ENCODE measurements around the gene OR4N2. TPM values are rescaled to one million over a fixed set of nuclear protein-coding genes. Genes with fewer than 3 reads are reported as not detected.
"Not testable (repeated sequence)": the region's sequence is repeated elsewhere in the genome, so short reads cannot be mapped to it uniquely, and the experiment has no call there.

Gene OR4N2, protein sequence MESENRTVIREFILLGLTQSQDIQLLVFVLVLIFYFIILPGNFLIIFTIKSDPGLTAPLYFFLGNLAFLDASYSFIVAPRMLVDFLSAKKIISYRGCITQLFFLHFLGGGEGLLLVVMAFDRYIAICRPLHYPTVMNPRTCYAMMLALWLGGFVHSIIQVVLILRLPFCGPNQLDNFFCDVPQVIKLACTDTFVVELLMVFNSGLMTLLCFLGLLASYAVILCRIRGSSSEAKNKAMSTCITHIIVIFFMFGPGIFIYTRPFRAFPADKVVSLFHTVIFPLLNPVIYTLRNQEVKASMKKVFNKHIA
- total RNA-seq (ENCODE audit: unreplicated experiment) = not detected
- long read RNA-seq = 0 reads

- H3K4me3 Mint-ChIP-seq (ENCODE audit: unreplicated experiment); H3K27ac Mint-ChIP-seq (ENCODE audit: unreplicated experiment); H3K4me1 Mint-ChIP-seq (ENCODE audit: low read depth, unreplicated experiment); DNase-seq; H3K36me3 Mint-ChIP-seq (ENCODE audit: unreplicated experiment); H3K27me3 Mint-ChIP-seq (ENCODE audit: unreplicated experiment): not testable (repeated sequence)
- peaks cover 25% of the 10 kb centered on the region for H3K9me3 Mint-ChIP-seq (ENCODE audit: unreplicated experiment)
These were observed at the start of gene OR4N2 for GRCh38 chr14:19803470-19803869. Gene OR4N2 (plus strand): TSS chr14:19803770. CDS start chr14:19827449, 23,679 bp downstream.

DNA sequence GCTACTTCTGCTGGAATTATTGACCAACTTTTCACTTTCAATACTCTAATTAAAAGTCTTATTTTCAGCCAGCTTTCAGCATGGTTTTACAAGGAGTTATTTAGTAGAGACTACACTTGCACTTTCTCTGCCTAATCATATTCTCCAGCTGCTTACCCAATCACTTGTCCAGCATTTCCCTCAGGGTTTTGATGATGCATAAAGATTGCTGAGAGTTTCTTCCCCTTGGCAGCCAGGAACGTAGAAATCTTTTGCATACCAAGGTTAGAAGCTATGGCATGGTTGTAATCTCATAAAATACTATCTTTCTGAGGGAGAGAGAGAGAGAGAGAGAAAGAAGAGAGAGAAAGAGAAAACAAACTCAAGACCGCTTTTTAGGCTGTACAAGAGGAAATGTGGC, 49.4 kb upstream of the OR4N2 start:
- Mint-ChIP-seq H3K9me3 (ENCODE audit: unreplicated experiment) (peaks cover 7% of the 10 kb centered on the region), H3K4me3 (ENCODE audit: unreplicated experiment) (no peak overlapping the region), H3K36me3 (ENCODE audit: unreplicated experiment) (no peaks in the 10 kb centered on the region), H3K4me1 (ENCODE audit: low read depth, unreplicated experiment) (no peaks in the 10 kb centered on the region), H3K27ac (ENCODE audit: unreplicated experiment) (no peak overlapping the region), H3K27me3 (ENCODE audit: unreplicated experiment) (peaks cover 4% of the 10 kb centered on the region)
- DNase-seq = no peak
- TF ChIP-seq, protein P1, sequence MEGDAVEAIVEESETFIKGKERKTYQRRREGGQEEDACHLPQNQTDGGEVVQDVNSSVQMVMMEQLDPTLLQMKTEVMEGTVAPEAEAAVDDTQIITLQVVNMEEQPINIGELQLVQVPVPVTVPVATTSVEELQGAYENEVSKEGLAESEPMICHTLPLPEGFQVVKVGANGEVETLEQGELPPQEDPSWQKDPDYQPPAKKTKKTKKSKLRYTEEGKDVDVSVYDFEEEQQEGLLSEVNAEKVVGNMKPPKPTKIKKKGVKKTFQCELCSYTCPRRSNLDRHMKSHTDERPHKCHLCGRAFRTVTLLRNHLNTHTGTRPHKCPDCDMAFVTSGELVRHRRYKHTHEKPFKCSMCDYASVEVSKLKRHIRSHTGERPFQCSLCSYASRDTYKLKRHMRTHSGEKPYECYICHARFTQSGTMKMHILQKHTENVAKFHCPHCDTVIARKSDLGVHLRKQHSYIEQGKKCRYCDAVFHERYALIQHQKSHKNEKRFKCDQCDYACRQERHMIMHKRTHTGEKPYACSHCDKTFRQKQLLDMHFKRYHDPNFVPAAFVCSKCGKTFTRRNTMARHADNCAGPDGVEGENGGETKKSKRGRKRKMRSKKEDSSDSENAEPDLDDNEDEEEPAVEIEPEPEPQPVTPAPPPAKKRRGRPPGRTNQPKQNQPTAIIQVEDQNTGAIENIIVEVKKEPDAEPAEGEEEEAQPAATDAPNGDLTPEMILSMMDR (IDR thresholded peaks at IDR 0.05; ENCODE audit: partially characterized antibody, unreplicated experiment) = no peak

GRCh38 chr14:19771491-19771890, 32.1 kb upstream of the OR4N2 start:
- not testable (repeated sequence) for H3K27me3 Mint-ChIP-seq (ENCODE audit: unreplicated experiment); H3K4me1 Mint-ChIP-seq (ENCODE audit: low read depth, unreplicated experiment); H3K27ac Mint-ChIP-seq (ENCODE audit: unreplicated experiment); H3K36me3 Mint-ChIP-seq (ENCODE audit: unreplicated experiment); DNase-seq; H3K4me3 Mint-ChIP-seq (ENCODE audit: unreplicated experiment)
- H3K9me3 Mint-ChIP-seq (ENCODE audit: unreplicated experiment) = peaks cover 24% of the 10 kb centered on the region

GRCh38 chr14:19771895-19772430, 31.6 kb upstream of the OR4N2 start:
- Mint-ChIP-seq H3K27ac (ENCODE audit: unreplicated experiment) (no peak overlapping the region), H3K27me3 (ENCODE audit: unreplicated experiment) (no peaks in the 10 kb centered on the region), H3K9me3 (ENCODE audit: unreplicated experiment) (peaks cover 24% of the 10 kb centered on the region), H3K4me1 (ENCODE audit: low read depth, unreplicated experiment) (no peaks in the 10 kb centered on the region), H3K4me3 (ENCODE audit: unreplicated experiment) (no peak overlapping the region), H3K36me3 (ENCODE audit: unreplicated experiment) (peaks cover 5% of the 10 kb centered on the region)
- DNase-seq = no peak
- TF ChIP-seq, protein P1 (IDR thresholded peaks at IDR 0.05; ENCODE audit: partially characterized antibody, unreplicated experiment) = no peak

DNA sequence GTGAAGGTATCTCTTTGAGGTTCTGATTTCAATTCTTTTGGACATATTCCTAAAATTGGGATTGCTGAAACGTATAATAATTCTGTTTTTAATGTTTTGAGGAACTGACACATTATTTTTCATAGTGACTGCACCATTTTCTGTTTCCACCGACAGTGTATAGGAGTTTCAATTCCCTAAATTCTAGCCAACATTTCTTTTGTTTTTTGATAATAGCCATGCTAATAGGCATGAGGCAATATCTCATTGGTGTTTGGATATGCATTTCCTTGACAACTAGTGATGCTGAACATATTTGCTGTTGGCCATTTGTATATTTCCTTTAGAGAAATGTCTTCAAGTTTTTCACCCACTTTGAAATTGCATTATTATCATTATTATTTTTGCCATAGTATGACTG, 31.1 kb upstream of the OR4N2 start:
- peaks cover 24% of the 10 kb centered on the region for H3K9me3 Mint-ChIP-seq (ENCODE audit: unreplicated experiment)
- not testable (repeated sequence) for H3K27ac Mint-ChIP-seq (ENCODE audit: unreplicated experiment); H3K36me3 Mint-ChIP-seq (ENCODE audit: unreplicated experiment)

GRCh38 chr14:19773204-19773603, 30.4 kb upstream of the OR4N2 start, which contains the start of gene OR4M1:
Gene OR4M1 (plus strand): TSS chr14:19773504. CDS start chr14:19780323, 6,819 bp downstream.
- not testable (repeated sequence) for H3K36me3 Mint-ChIP-seq (ENCODE audit: unreplicated experiment); DNase-seq; H3K4me3 Mint-ChIP-seq (ENCODE audit: unreplicated experiment); H3K4me1 Mint-ChIP-seq (ENCODE audit: low read depth, unreplicated experiment); H3K27me3 Mint-ChIP-seq (ENCODE audit: unreplicated experiment); H3K27ac Mint-ChIP-seq (ENCODE audit: unreplicated experiment)
- H3K9me3 Mint-ChIP-seq (ENCODE audit: unreplicated experiment) = peaks cover 24% of the 10 kb centered on the region

More for the DNA sequence above, 31.1 kb upstream of the OR4N2 start:
- H3K4me3 Mint-ChIP-seq (ENCODE audit: unreplicated experiment); DNase-seq; H3K27me3 Mint-ChIP-seq (ENCODE audit: unreplicated experiment); H3K4me1 Mint-ChIP-seq (ENCODE audit: low read depth, unreplicated experiment): not testable (repeated sequence)

- TF ChIP-seq, protein P1 (IDR thresholded peaks at IDR 0.05; ENCODE audit: partially characterized antibody, unreplicated experiment) = no peak
- H3K9me3 Mint-ChIP-seq (ENCODE audit: unreplicated experiment) = peaks cover 20% of the 10 kb centered on the region
- H3K36me3 Mint-ChIP-seq (ENCODE audit: unreplicated experiment) = peaks cover 5% of the 10 kb centered on the region
- no peaks in the 10 kb centered on the region for H3K27me3 Mint-ChIP-seq (ENCODE audit: unreplicated experiment)
- no peak overlapping the region for H3K4me3 Mint-ChIP-seq (ENCODE audit: unreplicated experiment)
- DNase-seq = no peak
- H3K4me1 Mint-ChIP-seq (ENCODE audit: low read depth, unreplicated experiment) = no peaks in the 10 kb centered on the region
- H3K27ac Mint-ChIP-seq (ENCODE audit: unreplicated experiment) = no peak overlapping the region
These were observed 28.0 kb upstream of the OR4N2 start for GRCh38 chr14:19775587-19775986.

GRCh38 chr14:19785848-19786247, 17.7 kb upstream of the OR4N2 start:
- DNase-seq; H3K27ac Mint-ChIP-seq (ENCODE audit: unreplicated experiment); H3K36me3 Mint-ChIP-seq (ENCODE audit: unreplicated experiment); H3K9me3 Mint-ChIP-seq (ENCODE audit: unreplicated experiment); H3K27me3 Mint-ChIP-seq (ENCODE audit: unreplicated experiment); H3K4me1 Mint-ChIP-seq (ENCODE audit: low read depth, unreplicated experiment); H3K4me3 Mint-ChIP-seq (ENCODE audit: unreplicated experiment): not testable (repeated sequence)

GRCh38 chr14:19787318-19787717, 16.3 kb upstream of the OR4N2 start:
- H3K27me3 Mint-ChIP-seq (ENCODE audit: unreplicated experiment); H3K9me3 Mint-ChIP-seq (ENCODE audit: unreplicated experiment); H3K4me1 Mint-ChIP-seq (ENCODE audit: low read depth, unreplicated experiment); H3K27ac Mint-ChIP-seq (ENCODE audit: unreplicated experiment); H3K36me3 Mint-ChIP-seq (ENCODE audit: unreplicated experiment); H3K4me3 Mint-ChIP-seq (ENCODE audit: unreplicated experiment); DNase-seq: not testable (repeated sequence)
